ENCODE measurements around the gene SP4.

Gene SP4

DNA sequence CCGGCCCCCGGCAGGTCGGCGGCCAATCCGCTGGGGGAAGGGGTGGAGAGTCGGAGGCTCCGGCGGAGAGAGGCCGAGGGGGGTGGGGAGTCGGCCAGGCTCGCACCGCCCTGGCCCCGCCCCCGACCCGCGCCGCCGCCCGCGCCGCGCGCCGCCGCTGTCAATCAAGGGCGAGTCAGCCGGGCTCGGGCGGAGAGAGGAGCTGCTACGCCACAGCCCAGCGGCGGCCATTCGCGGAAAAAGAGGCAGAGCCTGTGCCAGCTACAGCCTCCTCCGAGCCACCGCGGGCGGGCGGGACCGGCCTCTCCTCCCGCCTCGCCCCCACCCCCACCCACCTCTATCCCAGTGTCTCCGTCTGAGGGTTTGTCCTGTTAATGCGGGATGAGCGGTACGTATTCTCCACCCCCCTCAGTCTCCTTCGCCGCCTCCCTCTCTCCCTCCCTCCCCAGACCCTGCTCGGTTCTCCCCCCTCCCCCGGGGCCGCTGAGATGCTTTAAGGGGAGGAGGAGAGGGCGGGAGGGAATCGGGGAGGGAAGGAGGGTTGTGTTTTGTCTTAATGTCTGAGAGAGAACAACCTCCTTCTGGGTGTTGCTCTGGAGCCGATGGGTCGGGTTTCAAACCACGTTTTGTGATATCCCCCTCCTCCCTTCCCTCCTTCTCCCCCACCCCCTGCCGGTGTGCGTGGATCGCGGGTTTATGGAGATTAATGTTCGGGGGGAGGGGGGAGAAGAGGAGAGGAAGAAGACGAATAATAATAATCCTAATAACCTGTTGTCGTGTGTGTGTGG lies at the start of gene SP4:
TSS of gene SP4 (plus strand) at position 213 of the 788 bp plus-strand sequence. CDS start at position 382, 169 bp downstream.
- peak; percentile 99 for DNase-seq

DNA sequence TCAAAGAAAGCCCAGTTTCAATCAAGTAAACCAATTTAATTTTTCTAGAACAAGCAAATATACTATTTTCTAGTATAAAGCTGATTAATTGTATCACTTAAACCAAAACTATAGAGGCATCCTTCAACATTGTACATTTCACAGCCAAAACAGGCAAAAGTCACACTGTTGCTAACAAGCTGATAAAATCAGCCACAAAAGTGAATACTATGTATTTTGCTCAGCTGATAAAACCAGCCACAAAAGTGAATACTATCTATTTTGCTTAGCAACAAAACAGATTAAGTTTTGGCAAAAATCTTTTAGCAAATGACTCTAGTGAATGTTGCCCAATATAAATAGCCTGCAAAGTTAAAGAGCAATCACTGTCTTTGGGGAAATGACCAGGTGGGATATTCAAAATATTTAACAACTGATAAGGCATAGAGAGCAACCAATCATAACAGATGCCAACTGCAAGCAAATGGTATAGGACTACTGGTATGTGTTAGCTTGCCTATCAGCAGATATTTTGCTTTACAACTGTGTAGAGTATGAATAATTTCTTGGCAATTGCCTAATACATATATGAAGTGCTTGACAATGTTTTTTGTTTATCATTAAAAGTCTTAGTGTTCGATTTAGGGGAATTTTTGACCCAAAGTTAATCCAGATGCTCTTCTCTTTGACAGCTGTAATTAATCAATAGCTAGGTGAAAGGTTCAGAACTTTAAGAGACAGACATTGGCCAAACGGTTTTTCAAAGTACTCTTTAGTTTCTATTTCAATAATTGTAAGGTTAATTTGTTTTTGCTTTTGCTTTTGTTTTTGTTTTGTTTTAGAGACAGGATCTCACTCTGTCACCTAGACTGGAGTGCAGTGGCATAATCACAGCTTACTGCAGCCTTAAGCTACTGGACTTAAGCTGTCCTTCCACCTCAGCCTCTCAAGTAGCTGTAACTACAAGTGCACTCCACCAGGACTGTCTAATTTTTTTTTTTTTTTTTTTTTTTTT lies 44.4 kb upstream of the SP4 start:
- no peak for DNase-seq

DNA sequence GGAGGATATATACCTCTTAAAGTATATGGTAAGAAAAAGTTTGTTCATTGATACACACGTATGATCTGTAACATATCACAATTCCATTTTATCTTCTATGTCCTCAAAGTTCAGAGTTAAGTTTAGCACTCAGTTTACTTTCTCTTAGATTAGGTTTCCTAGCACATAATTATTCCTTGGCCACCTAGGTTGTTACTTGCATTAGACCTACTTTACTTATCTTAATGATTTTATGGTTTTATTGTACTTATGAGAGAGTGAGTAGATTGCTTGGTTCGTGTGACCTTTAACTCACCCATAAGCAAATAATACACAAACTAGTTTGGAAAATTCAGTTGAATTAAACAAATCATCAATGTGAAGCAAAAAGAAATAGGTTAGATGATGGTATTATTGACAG lies 33.9 kb upstream of the SP4 start:
- DNase-seq, result no peak

DNA sequence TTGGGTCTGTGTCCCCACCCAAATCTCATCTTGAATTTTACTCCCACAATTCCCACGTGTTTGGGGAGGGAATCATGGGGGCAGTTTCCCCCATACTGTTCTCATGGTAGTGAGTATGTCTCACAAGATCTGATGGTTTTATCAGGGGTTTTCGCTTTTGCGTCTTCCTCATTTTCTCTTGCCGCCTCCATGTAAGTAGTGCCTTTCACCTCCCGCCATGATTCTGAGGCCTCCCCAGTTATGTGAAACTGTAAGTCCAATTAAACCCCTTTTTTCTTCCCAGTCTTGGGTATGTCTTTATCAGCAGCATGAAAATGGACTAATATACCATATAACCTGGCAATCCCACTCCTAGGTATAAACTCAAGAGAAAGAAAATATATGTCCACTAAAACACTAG lies 25.9 kb upstream of the SP4 start:
- DNase-seq, result no peak

DNA sequence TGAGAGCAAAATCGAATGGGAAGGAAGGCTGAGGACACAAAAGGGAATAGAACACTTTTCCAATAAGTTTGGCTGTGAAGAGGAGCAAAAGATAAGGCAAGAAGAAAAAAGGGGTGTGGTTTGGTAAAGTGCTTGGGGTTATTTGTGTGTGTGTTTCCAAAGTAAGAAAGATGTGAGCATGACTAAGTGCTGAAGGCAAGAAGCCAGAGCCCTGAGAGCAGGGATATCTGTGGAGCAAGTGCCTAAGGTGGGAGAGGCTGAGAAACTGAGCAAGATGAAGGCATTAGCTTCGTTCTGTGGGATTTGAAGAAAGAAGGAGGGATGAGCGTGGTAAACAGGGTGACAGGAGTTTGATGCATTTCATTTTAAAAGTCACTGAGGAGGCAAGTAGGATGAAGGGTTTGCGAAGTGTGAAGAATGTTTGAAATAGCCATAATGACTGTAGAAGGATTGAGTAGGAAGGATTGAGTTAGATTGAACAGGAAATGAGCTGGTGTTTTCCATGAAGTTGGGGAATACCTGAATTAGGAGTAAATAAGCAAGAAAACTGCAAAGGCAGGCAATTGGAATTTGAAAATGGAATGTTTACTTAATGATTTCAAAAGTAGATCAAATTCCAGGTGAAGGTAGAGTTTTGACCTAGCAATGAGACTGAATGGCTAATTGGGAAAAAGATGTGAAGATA lies 19.9 kb upstream of the SP4 start:
- no peak for DNase-seq

DNA sequence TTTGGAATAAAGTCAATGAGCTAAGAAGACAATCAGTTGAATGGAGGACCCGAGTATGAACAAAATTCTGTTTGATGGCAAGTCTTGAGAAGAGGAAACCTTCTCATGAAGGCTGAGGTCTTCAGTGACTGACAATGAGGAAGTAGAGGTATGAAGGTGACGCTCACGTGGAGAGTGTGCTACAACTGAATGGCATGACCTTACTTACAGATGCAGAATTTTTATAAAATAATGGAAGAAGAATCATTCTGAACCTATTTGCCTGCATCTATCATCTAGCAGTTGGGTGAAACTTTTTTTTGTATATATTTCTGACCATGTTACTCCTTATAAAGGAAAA lies 19.4 kb upstream of the SP4 start:
- DNase-seq, result no peak

DNA sequence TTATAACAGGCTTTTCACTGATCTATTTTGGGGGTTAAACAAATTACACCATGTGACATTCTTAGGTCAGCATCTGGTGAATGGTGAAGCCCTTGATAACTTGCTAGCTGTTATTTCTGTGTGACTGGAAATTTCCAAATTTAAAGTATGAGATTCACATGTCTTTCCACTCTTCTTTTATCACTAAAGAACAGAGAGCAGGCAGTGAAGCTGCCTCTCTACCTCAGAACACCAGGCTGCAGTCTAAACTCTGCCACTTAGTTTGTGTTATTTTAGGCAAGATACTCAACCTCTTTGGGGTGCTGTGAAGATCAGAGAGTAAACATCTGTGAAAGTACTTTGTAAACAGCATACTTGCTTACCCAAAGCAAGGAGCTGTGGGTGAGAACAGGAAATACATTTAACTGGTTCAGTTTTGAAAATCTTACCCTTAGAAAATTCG lies 15.5 kb upstream of the SP4 start:
- no peak for DNase-seq

DNA sequence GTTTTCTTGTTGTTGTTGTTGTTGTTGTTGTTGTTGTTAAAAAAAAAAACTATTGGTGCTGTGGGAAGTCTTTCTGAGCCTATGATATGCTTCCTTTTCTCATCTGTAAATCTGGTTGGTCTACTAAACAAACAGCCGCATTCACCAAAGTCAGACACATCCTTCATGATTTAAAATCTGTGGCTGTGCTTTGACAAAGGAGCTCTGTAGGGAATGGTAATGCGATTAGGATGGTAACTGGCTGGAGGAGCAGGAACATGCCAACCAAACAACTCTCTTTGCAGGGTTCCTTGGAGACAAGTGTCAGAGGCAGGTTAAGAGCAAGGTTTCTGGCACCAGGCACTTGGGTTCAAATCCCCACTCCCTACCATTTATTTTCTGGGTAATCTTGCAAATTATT lies 14.9 kb upstream of the SP4 start:
- no peak for DNase-seq

DNA sequence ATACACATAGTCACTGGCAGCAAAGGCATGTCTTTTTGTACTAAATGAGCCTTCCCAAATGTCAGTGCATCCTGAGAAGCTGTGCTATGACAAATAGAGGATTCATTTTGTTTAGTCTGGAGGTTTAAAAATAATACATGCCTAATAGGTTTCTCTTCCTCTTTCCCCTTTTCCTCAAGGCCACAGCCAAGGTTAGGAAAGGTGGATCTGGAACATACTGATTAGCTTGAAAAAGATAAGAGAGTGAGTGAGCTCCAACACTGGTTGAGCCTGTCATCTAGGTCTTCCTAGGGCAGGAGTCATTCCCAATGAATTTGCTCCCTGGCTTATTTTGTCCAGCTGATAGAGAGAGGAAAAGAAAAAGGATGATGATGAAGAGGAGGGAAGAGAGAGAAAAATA lies 14.4 kb upstream of the SP4 start:
- DNase-seq, result no peak

DNA sequence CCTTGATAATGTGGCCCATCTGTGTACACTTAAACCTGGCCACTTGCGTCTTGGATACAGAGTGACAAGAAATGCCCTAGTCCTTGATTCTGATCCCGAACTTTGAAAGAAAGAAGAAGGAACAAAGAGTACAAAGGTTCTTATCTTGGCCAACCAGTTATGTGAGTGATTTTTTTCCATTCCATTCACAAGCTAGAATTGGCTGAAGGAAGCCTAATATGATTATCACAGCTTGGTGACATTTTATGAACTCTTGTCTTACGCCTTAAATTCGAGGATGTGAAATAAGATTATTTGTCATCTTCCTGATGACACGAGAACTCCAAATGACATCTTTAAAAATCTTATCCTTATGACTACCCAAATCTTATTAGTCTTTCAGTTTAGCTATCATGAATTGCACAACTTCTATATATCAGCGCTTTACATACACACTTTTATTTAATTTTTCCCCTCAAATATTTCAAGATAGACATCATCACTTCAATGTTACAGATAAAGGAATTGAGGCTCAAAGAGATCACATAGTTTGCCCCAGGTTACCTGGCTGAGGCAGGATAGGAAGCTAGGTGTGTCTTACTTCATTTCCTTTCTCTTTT lies 13.0 kb upstream of the SP4 start:
- no peak for DNase-seq

DNA sequence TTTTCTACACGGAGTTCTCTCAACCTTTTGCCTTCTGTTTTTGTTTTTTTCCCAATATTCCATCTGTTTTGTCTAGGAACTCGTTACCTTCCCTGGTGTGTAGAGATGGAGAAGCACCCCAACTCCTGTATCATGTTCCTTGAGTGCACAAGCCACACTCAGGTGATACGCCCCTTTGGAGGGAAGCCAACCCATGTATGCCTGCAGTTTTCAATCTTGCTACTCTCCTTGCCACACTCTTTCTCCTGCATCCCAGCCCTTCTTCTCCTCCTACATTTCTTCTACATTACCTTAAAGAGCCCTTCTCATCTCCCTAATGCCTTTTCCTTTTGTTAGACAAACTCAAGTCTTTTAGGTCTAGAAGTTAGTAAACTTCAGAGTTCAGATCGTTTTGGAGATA lies 10.2 kb upstream of the SP4 start:
- DNase-seq, result no peak

DNA sequence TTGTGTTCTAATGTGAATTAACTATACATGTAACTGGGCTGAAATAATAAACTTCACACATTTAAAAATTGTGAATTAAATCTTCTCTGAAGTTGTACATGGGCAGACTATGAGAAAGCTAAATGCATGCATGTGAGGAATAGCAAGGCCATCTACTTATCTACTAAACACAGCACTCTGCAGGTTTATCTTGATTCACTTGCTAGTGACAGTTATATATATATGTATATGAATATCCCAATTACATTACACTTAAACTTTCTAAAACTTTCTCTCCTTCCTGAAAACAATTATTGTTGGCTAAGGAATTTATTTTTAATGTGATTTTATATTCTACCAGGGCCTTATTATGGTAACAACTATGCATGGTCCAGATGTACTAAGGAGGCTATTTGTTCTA lies 5.1 kb upstream of the SP4 start:
- DNase-seq, result no peak

DNA sequence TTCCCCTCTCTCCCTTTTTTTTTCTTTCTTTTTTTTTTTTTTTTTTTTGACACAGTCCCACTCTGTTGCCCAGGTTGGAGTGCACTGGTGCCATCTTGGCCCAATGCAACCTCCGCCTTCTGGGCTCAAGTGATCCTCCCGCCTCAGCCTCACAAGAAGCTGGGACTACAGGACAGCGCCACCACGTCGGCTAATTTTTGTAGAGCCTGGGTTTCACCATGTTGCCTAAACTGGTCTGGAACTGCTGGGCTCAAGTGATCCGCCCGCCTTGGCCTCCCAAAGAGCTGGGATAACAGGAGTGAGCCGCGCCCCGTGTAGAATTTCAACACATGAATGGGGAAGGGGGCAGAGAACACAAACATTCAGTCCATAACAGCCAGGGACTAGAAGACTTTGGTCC lies 2.6 kb upstream of the SP4 start:
- DNase-seq, result no peak

DNA sequence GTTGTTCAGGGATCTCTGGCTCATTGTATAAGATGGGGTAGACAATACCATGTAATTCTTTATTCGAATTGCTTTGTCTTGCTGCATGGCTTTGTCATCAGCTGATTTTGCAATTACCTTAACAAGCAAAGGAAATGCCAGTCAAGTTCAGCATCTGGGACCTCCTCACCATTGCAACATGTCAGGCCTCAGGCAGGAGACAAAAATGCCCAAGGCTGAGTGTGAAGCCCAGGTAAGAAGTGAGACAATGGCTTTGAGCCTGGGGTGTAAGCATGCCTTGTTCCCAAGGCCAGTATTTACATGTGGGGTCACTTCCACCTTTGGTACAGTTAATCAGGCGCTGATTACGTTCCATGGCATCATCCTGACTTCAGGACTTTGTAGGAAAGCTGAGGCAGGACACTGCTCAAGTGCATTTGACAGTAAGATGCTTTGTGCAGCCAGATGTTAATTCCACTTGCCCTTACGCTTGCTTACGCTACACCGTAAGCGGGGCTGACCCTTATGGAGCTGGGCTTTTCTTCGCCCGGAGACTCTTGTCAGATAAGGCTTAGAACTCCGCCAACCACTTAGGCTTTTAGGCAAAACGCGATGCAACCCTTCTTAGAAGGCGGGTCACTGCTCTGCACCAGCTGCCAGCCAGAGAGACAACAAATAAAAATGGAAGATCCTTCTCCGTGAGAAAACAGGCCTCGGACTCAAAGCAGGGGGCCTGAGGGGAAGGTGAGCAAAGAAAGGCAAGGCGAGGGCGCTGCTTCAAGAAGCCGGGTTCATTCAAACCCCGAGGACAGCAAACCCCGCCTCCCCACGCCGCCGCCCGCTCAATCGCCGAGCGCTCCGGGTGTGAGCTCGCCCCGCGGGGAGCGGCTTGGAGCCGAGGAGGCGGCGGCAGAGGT lies 1.3 kb upstream of the SP4 start:
- no peak for DNase-seq

DNA sequence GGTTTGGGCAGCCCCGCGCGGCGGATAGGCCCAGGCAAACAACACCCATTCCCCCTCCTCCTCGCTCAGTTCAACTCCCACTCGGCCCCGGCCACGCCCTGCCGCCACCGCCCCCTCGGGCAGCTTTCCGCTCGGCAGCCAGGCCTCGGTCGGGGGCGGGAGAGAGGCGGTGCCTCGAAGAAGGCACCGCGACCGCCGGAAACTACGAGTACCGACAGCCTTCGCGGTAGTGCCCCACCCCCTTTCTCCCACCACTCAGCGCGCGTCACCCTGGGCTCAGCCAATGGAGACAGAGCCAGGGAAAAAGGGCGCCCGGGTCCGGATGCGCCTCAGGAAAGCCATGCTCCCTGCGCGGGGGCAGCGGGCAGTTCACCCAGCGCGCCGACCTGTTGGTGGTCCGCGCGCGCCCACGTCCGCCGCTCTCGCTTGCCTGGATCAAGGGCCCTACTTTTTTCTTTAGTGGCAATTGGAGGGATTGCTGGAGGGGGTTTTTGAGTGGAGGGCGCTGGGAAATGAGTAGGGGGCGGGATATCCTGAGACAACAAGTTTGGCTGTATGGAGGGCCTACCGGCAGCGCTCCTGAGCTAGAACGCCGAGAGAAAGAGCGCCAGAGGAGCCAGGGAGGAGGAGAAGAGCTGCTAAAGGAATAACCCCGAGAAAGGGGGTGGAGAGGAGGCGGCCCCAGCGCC lies 557 bp upstream of the SP4 start:
- peak; percentile 100 for DNase-seq

DNA sequence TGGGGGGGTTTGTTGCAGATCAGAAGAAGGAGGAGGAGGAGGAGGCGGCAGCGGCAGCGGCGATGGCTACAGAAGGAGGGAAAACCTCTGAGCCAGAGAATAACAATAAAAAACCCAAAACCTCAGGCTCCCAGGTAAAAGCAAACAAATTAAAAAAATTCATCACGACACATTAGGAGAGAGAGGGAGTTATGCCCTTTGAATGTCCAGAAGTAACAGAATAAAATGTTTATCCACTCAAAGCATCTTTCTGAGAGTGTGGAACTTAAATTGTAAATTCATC lies 717 bp downstream of the SP4 start:
- no peak for DNase-seq

DNA sequence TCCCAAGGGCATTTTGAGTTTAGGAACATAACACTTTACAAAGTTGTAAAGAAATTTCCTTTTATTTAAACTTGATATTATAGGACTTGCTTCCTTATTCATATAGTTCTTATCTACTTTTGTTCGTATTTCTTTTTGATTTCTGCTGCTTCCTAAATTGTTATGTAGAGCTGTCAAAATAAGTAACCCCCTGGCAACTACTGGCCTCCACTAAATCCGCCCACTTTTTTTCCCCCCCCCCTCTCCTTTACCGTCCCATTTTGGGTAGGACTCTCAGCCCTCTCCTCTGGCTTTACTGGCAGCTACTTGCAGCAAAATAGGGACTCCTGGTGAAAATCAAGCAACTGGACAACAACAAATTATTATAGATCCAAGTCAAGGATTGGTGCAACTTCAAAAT lies 1.1 kb downstream of the SP4 start:
- DNase-seq, result no peak

DNA sequence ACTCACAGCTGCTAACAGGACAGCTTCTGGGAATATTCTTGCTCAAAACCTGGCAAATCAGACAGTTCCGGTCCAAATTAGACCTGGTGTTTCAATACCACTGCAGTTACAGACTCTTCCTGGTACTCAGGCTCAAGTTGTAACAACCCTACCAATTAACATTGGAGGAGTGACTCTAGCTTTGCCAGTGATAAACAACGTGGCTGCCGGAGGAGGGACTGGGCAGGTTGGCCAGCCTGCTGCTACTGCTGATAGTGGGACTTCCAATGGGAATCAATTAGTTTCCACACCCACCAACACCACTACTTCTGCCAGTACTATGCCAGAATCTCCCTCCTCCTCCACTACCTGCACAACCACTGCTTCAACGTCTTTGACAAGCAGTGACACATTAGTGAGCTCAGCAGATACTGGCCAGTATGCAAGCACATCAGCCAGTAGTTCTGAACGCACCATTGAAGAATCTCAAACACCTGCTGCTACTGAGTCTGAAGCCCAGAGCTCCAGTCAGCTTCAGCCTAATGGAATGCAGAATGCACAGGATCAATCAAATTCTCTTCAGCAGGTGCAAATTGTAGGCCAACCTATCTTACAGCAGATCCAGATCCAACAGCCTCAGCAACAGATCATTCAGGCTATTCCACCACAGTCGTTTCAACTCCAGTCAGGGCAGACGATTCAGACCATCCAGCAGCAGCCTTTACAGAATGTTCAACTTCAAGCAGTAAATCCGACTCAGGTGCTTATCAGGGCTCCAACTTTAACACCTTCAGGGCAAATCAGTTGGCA lies 2.1 kb downstream of the SP4 start:
- DNase-seq, result no peak

DNA sequence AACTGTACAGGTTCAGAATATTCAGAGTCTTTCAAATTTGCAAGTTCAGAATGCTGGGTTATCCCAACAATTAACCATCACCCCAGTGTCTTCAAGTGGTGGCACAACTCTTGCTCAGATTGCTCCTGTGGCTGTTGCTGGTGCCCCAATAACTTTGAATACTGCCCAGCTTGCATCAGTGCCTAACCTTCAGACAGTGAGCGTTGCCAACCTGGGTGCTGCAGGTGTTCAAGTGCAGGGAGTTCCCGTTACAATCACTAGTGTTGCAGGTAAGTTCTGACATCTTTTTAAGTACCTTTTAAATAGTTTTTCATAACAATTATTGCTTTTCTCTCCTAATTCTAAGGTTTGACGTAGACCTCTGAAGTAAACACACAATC lies 2.7 kb downstream of the SP4 start:
- DNase-seq, result no peak

DNA sequence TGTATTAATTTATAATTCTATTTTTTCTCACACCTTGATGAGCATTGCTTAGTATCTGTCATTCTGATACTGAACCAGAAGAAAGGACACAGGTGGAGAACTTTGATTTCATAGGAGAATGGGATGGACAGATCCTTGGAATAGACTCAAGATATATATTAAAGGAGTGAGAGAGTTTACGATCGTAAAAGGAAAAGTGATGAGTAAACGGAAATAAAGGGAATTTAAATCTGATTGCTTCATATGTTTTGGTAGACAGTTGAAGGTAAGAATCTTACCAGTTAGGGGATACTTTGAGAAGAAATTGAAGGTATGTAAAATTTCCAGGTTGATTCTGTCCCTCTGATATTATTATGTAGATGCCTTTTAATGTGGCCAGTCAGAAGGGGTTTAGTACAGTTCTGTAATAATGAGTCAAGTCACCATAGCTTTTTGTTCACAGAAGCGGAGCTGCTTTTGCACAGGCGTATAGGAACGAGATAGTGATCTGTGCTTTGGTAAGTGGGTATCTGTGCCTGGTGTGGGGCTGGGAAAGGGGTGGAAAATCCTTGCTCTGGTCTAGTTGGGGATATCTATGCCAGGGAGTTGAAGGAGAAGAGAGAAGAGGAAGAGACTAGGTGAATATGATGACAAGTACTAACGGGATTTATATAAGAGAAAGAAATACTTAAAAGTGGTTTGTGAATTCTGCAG lies 15.4 kb downstream of the SP4 start:
- DNase-seq, result no peak
